ENCODE data around the gene SPRYD3.

- TF ChIP-seq, protein P1, sequence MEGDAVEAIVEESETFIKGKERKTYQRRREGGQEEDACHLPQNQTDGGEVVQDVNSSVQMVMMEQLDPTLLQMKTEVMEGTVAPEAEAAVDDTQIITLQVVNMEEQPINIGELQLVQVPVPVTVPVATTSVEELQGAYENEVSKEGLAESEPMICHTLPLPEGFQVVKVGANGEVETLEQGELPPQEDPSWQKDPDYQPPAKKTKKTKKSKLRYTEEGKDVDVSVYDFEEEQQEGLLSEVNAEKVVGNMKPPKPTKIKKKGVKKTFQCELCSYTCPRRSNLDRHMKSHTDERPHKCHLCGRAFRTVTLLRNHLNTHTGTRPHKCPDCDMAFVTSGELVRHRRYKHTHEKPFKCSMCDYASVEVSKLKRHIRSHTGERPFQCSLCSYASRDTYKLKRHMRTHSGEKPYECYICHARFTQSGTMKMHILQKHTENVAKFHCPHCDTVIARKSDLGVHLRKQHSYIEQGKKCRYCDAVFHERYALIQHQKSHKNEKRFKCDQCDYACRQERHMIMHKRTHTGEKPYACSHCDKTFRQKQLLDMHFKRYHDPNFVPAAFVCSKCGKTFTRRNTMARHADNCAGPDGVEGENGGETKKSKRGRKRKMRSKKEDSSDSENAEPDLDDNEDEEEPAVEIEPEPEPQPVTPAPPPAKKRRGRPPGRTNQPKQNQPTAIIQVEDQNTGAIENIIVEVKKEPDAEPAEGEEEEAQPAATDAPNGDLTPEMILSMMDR (IDR thresholded peaks at IDR 0.05 in 2 of 3, conservative IDR thresholded peaks at IDR 0.05 in 1 of 3; ENCODE audit: borderline replicate concordance in 1 of 3, insufficient read depth in 1 of 3, low read depth in 2 of 3, low read length in 2 of 3): no peak
- TF ChIP-seq, protein P2, sequence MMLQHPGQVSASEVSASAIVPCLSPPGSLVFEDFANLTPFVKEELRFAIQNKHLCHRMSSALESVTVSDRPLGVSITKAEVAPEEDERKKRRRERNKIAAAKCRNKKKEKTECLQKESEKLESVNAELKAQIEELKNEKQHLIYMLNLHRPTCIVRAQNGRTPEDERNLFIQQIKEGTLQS (IDR thresholded peaks at IDR 0.05): no peak
- no peak for TF ChIP-seq MAX (IDR thresholded peaks at IDR 0.05)
- TF ChIP-seq SP1 (IDR thresholded peaks at IDR 0.05; ENCODE audit: low read depth): no peak
- no peak for TF ChIP-seq YY1 (IDR thresholded peaks at IDR 0.05; ENCODE audit: extremely low read depth, insufficient replicate concordance, low read depth, low read length)
- TF ChIP-seq POLR2AphosphoS5 (IDR thresholded peaks at IDR 0.05; ENCODE audit: low read depth, low read length): no peak
- TF ChIP-seq TCF7L2 (IDR thresholded peaks at IDR 0.05; ENCODE audit: borderline replicate concordance, extremely low read depth, insufficient read depth, insufficient read length): no peak
- TF ChIP-seq FOSL1 (IDR thresholded peaks at IDR 0.05; ENCODE audit: low read depth): no peak
These were observed 28.6 kb downstream of the SPRYD3 start for GRCh38 chr12:53050426-53051057.
